ENCODE measurements around the gene DSP.

DSP gene

GRCh38 chr6:7540595-7540994 lies 876 bp upstream of the DSP start:
- peak in 1 of 2 experiments; percentile 25 for DNase-seq

- peak; percentile 25 to 81 for DNase-seq
These were observed 798 bp downstream of the DSP start for GRCh38 chr6:7542065-7542873.

GRCh38 chr6:7542874-7543624 lies 1.6 kb downstream of the DSP start:
- peak; percentile 76 to 92 for DNase-seq

GRCh38 chr6:7543789-7544424 lies 2.4 kb downstream of the DSP start:
- peak in 1 of 2 experiments; percentile 46 for DNase-seq

- DNase-seq: no peak
These were observed 3.1 kb downstream of the DSP start for GRCh38 chr6:7544597-7544996.

GRCh38 chr6:7545316-7546019 lies 4.0 kb downstream of the DSP start:
- no peak for DNase-seq

GRCh38 chr6:7546020-7546369 lies 4.5 kb downstream of the DSP start:
- no peak for DNase-seq

GRCh38 chr6:7546383-7546782 lies 4.9 kb downstream of the DSP start:
- DNase-seq: no peak

GRCh38 chr6:7546896-7547295 lies 5.4 kb downstream of the DSP start:
- no peak for DNase-seq

GRCh38 chr6:7547315-7547714 lies 5.8 kb downstream of the DSP start:
- no peak for DNase-seq

- DNase-seq: peak in 1 of 2 experiments; percentile 50
These were observed 8.9 kb downstream of the DSP start for GRCh38 chr6:7550433-7550801.

- DNase-seq: no peak
These were observed 13.2 kb downstream of the DSP start for GRCh38 chr6:7554533-7555275.

GRCh38 chr6:7555671-7556070 lies 14.2 kb downstream of the DSP start:
- DNase-seq: no peak

- no peak for DNase-seq
These were observed 15.1 kb downstream of the DSP start for GRCh38 chr6:7556394-7557106.

- DNase-seq: no peak
These were observed 16.2 kb downstream of the DSP start for GRCh38 chr6:7557652-7558051.

- no peak for DNase-seq
These were observed 17.3 kb downstream of the DSP start for GRCh38 chr6:7558781-7559180.

GRCh38 chr6:7559196-7559595 lies 17.7 kb downstream of the DSP start:
- no peak for DNase-seq

- DNase-seq: no peak
These were observed 18.3 kb downstream of the DSP start for GRCh38 chr6:7559651-7560385.

GRCh38 chr6:7561153-7561964 lies 19.9 kb downstream of the DSP start:
- peak; percentile 97 for DNase-seq

- DNase-seq: no peak
These were observed 21.3 kb downstream of the DSP start for GRCh38 chr6:7562769-7563168.

All from NCI-H526 (cell line).